Bronchial epithelial cell (primary cell): Measurements from ENCODE around the gene C1QTNF3. TPM values are rescaled to one million over a fixed set of nuclear protein-coding genes. Genes with fewer than 3 reads are reported as not detected.

Experiments
- DNase-seq: peaks from one replicate; pipeline ENCODE4 v3.0.0-alpha.2; 2010; ENCODE audit warnings: low read depth
- FAIRE-seq: peaks from 2 replicates; lab custom pipeline; 2011; peaks lifted over from hg19 to GRCh38; lab: Jason Lieb, UNC
- H3K27me3 ChIP-seq: 2 replicates; pipeline ENCODE4 v1.5.1; 2011; ENCODE audit warnings: low read length; ENCODE audit not compliant: control insufficient read depth, insufficient read depth
- H3K36me3 ChIP-seq: 2 replicates; pipeline ENCODE4 v1.5.1; 2011; ENCODE audit warnings: low read length; ENCODE audit not compliant: control insufficient read depth, insufficient read depth
- H3K4me3 ChIP-seq: 2 replicates; pipeline ENCODE4 v1.5.1; 2011; ENCODE audit warnings: mild to moderate bottlenecking, low read depth, low read length, control low read depth
- CTCF ChIP-seq: IDR thresholded peaks from 2 replicates; pipeline ENCODE4 v1.5.1; 2011; ENCODE audit warnings: mild to moderate bottlenecking, moderate library complexity, low read length, control low read depth, inconsistent platforms; ENCODE audit not compliant: insufficient read depth, severe bottlenecking
- total RNA-seq: library from RNA; depleted of rRNA; stranded (reverse); fragments of >200 nt; gene quantifications from 2 replicates; pipeline ENCODE4 v1.2.1, GENCODE V29; 2014

The C1QTNF3 gene
- total RNA-seq, 1 donor from 2014 or later = 0.26 TPM

- FAIRE-seq = no peak
- Histone ChIP-seq H3K27me3 (peaks cover 4% of the 10 kb centered on the region), H3K4me3 (no peak overlapping the region), H3K36me3 (no peaks in the 10 kb centered on the region)
- TF ChIP-seq CTCF = no peak
- no peak for DNase-seq
Observed at GRCh38 chr5:33978306-33978705, 64.7 kb downstream of the C1QTNF3 start.

GRCh38 chr5:33976307-33976706 lies 66.7 kb downstream of the C1QTNF3 start:
- Histone ChIP-seq H3K36me3 (no peaks in the 10 kb centered on the region), H3K27me3 (peaks cover 4% of the 10 kb centered on the region), H3K4me3 (no peak overlapping the region)
- DNase-seq (no peak), FAIRE-seq (no peak)
- TF ChIP-seq CTCF = no peak

- no peak for FAIRE-seq
- Histone ChIP-seq H3K36me3 (no peaks in the 10 kb centered on the region), H3K4me3 (no peak overlapping the region), H3K27me3 (peaks cover 2% of the 10 kb centered on the region)
- no peak for TF ChIP-seq CTCF
- DNase-seq = no peak
Observed at GRCh38 chr5:33975852-33976251, 67.2 kb downstream of the C1QTNF3 start.

- no peak for TF ChIP-seq CTCF
- Histone ChIP-seq H3K4me3 (no peak overlapping the region), H3K27me3 (peaks cover 2% of the 10 kb centered on the region), H3K36me3 (no peaks in the 10 kb centered on the region)
- DNase-seq = no peak
- no peak for FAIRE-seq
Observed at GRCh38 chr5:33973271-33973670, 69.7 kb downstream of the C1QTNF3 start.

GRCh38 chr5:33969572-33970452 lies 73.2 kb downstream of the C1QTNF3 start:
- no peaks in the 10 kb centered on the region for H3K36me3 ChIP-seq
- DNase-seq (peak; percentile 38), FAIRE-seq (no peak)
- H3K27me3 ChIP-seq = no peaks in the 10 kb centered on the region
- TF ChIP-seq CTCF = peak; percentile 66
- H3K4me3 ChIP-seq = no peak overlapping the region
